Dendritic cell treated with granulocyte-macrophage colony-stimulating factor and Interleukin-4, amounts not matched to agents 40 ng/mL and 50 ng/mL, for 4 days (primary cell): ENCODE results near the gene ITPRIPL2.

Experiments used
- H3K27ac Mint-ChIP-seq: one replicate; pipeline ENCODE4 v1.8.0; 2022; ENCODE audit warnings: mild to moderate bottlenecking, mixed read lengths
- H3K27me3 Mint-ChIP-seq: one replicate; pipeline ENCODE4 v1.8.0; 2022; ENCODE audit warnings: mild to moderate bottlenecking, mixed read lengths
- H3K36me3 Mint-ChIP-seq: one replicate; pipeline ENCODE4 v1.8.0; 2022; ENCODE audit warnings: low read depth, mixed read lengths
- H3K4me1 Mint-ChIP-seq: one replicate; pipeline ENCODE4 v1.8.0; 2022; ENCODE audit warnings: low read depth, mixed read lengths
- H3K4me3 Mint-ChIP-seq: one replicate; pipeline ENCODE4 v1.8.0; 2022; ENCODE audit warnings: mild to moderate bottlenecking, moderate library complexity, mixed read lengths
- H3K9me3 Mint-ChIP-seq: one replicate; pipeline ENCODE4 v1.8.0; 2022; ENCODE audit warnings: mixed read lengths
- intact Hi-C: fragments of 100-400 bp; cut with micrococcal nuclease; formaldehyde crosslinking; loops from one replicate; pipeline ENCODE4 v1.15.0; 2022

The ITPRIPL2 gene

GRCh38 chr16:19105131-19105530 is 8.6 kb upstream of the ITPRIPL2 start:
- Mint-ChIP-seq H3K4me1 (peaks cover 44% of the 10 kb centered on the region), H3K9me3 (no peaks in the 10 kb centered on the region), H3K27me3 (no peaks in the 10 kb centered on the region), H3K4me3 (no peak overlapping the region), H3K36me3 (no peaks in the 10 kb centered on the region), H3K27ac (no peak overlapping the region)
- intact Hi-C loops: no loop called here

DNA sequence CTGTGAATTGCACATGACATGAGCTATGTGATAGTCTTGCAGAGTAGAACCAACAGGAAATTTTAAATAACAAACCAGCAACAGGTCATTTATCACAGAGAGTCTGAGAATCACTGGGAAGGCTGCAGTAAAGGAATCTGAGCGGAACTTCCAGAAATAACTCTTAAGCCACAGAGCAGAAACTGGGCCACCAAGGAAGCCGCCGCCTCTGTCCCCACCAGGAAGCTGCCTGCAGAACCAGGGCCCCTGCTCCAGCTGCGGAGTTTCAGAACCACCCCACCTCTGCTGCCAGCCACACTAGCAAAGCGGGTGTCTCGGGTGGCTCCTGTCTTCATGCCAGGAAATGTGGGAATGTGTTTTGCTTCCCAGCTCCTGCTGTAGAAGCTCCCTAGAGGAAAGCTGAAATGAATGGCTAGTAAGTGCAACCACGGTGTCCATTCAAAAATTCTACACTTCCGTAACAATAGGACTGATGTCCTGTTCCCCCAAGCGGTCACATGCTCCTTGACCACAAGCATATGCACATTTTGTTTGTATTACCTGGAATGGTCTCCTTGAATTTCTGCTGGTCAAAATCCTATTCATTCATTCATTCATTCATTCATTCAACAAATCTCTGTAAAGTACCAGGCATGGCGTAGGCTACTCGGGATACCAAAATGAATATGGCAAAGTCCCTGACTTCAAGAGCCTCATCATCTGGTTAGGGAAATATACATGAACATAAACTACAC is 7.7 kb upstream of the ITPRIPL2 start:
- Mint-ChIP-seq H3K9me3 (no peaks in the 10 kb centered on the region), H3K4me1 (peaks cover 44% of the 10 kb centered on the region), H3K27me3 (no peaks in the 10 kb centered on the region), H3K36me3 (no peaks in the 10 kb centered on the region), H3K27ac (no peak overlapping the region), H3K4me3 (no peak overlapping the region)
- intact Hi-C loops: no loop called here

DNA sequence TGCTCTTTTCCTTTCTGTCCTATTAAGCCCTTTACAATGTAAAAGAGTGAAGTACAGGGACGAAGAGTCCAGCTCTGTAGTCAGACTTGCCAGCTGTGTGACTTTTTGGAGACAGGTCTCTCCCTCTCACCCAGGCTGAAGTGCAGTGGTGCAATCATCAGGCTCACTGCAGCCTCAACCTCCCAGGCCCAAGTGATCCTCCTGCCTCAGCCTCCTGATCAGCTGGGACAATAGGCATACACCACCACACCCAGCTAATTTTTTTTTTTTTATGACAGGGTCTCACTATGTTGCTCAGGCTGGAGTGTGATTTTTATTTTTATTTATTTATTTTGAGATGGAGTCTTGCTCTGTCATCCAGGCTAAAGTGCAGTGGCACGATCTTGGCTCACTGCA is 7.1 kb upstream of the ITPRIPL2 start:
- intact Hi-C loops: no loop called here
- H3K4me3 Mint-ChIP-seq: no peak overlapping the region
- H3K9me3 Mint-ChIP-seq: no peaks in the 10 kb centered on the region
- no peak overlapping the region for H3K27ac Mint-ChIP-seq
- H3K36me3 Mint-ChIP-seq: no peaks in the 10 kb centered on the region
- H3K27me3 Mint-ChIP-seq: no peaks in the 10 kb centered on the region
- H3K4me1 Mint-ChIP-seq: peaks cover 44% of the 10 kb centered on the region

DNA sequence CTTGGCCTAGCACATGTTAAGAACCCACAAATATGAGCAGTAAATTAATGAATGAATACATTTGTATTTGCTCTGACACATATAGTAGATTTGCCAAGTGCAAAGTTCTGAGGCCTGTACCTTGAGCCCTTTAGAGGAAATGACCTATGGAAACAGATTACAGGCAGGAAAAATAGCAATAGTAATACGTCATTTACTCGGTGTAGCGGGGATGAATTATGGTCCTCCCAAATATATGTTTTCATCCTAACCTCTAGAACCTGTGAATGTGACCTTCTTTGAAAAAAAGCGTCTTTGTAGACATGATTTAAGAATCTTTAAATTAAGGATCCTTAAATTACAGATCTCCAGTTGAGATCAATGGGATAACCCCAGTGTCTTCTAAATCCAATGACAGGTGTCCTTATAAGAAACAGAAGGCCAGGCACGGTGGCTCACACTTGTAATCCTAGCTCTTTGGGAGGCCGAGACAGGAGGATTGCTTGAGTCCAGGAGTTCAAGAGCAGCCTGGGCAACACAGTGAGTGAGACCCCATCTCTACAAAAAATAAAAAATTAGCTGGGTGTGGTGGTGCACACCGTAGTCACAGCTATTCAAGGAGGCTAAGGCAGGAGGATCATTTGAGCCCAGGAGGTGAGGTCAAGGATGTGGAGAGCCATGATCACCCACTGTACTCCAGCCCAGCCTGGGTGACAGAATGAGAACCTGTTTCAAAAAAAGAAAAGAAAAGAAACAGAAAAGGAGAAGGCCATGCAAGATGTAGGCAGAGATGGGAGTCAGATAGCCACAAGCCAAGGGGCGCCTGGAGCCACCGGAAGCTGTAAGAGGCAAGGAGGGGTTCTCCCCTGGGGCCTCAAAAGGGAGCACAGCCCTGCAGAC is 5.1 kb upstream of the ITPRIPL2 start:
- Mint-ChIP-seq H3K9me3 (no peaks in the 10 kb centered on the region), H3K36me3 (peaks cover 4% of the 10 kb centered on the region), H3K27ac (no peak overlapping the region), H3K4me1 (peaks cover 62% of the 10 kb centered on the region), H3K27me3 (no peaks in the 10 kb centered on the region), H3K4me3 (no peak overlapping the region)
- intact Hi-C loops: no loop called here

- no peaks in the 10 kb centered on the region for H3K27me3 Mint-ChIP-seq
- H3K4me1 Mint-ChIP-seq: peaks cover 63% of the 10 kb centered on the region
- H3K9me3 Mint-ChIP-seq: no peaks in the 10 kb centered on the region
- no peak overlapping the region for H3K27ac Mint-ChIP-seq
- intact Hi-C loops: no loop called here
- peaks cover 11% of the 10 kb centered on the region for H3K36me3 Mint-ChIP-seq
- no peak overlapping the region for H3K4me3 Mint-ChIP-seq
Measured at GRCh38 chr16:19109288-19109664, 4.5 kb upstream of the ITPRIPL2 start.

- Mint-ChIP-seq H3K27me3 (no peaks in the 10 kb centered on the region), H3K27ac (no peak overlapping the region), H3K4me3 (no peak overlapping the region), H3K36me3 (peaks cover 25% of the 10 kb centered on the region), H3K4me1 (peaks cover 60% of the 10 kb centered on the region), H3K9me3 (no peaks in the 10 kb centered on the region)
- intact Hi-C loops: no loop called here
Measured at GRCh38 chr16:19110537-19111360, 3.0 kb upstream of the ITPRIPL2 start.

GRCh38 chr16:19112099-19112407 is 1.7 kb upstream of the ITPRIPL2 start:
- H3K27ac Mint-ChIP-seq: no peak overlapping the region
- H3K4me3 Mint-ChIP-seq: no peak overlapping the region
- H3K27me3 Mint-ChIP-seq: no peaks in the 10 kb centered on the region
- intact Hi-C loops: no loop called here
- H3K36me3 Mint-ChIP-seq: peaks cover 35% of the 10 kb centered on the region
- no peaks in the 10 kb centered on the region for H3K9me3 Mint-ChIP-seq
- peaks cover 54% of the 10 kb centered on the region for H3K4me1 Mint-ChIP-seq

DNA sequence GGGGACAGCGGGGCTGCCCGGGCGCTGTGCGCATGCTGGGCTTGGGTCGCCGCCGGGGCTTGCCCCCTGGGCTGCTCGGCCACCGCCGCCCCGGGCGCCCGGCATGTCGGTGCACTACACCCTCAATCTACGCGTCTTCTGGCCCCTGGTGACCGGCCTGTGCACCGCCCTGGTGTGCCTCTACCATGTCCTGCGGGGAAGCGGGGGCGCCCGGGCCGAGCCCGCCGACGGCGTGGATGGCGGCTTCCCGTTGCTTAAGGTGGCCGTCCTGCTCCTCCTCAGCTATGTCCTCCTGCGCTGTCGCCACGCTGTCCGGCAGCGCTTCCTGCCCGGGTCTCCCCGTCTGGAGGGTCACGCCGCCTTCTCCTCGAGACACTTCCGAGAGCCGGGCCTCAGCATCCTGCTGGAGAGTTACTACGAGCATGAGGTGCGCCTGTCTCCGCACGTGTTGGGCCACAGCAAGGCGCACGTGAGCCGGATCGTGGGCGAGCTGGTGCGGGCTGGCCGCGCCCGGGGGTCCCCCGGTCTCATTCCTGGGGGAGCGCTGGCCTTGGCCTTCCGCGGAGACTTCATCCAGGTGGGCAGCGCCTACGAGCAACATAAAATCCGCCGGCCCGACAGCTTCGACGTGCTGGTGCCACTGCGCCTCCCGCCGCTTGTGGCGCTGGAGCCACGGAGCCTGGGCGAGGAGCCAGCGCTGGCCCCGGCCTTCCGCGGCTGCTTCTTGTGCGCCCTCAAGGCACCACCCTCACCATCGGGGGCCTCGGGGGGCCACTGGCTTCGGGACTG is 789 bp downstream of the ITPRIPL2 start:
- H3K4me1 Mint-ChIP-seq: peaks cover 47% of the 10 kb centered on the region
- H3K4me3 Mint-ChIP-seq: peak overlapping the region; percentile 97
- intact Hi-C loops: loop anchor here (5.0 kb wide), 2 partner anchors 63 to 178 kb away; no protein-coding TSS in a partner anchor
- peak overlapping the region; percentile 93 for H3K27ac Mint-ChIP-seq
- no peaks in the 10 kb centered on the region for H3K9me3 Mint-ChIP-seq
- peaks cover 50% of the 10 kb centered on the region for H3K36me3 Mint-ChIP-seq
- H3K27me3 Mint-ChIP-seq: no peaks in the 10 kb centered on the region

DNA sequence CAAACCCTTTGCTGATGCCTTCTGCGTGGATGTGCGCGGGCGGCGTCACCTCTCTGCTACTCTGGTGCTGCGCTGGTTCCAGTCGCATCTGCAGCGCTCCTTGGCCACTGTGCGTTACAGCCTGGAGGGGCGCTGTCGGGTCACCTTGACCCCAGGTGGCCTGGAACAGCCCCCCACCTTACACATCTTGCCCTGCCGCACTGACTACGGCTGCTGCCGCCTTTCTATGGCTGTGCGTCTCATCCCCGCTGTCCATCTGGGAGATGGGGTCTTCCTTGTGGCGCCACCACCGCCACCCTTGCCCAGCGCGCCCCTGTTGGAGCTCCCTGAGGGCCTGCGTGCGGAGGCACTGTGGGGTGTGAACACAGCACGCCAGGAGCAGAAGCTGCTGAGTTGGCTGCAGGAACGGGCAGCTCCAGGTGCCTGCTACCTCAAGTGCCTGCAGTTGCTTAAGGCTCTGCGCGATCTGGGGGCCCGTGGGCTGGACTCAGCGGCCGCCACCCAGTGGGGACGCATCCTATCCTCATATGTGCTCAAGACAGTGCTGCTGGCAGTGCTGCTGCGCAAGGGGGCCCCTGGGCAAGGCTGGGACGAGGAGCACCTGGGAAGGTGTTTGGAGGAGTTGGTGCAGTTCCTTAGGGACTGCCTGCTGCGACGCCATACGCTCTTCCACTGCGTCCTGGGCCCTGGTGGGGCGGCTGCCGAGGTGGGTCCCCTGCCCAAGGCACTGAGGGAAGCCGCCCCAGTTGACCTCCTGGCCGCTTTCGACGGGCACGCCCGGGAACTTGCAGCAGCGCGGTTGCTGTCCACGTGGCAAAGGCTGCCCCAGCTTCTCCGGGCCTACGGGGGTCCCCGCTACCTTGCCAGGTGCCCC is 1.6 kb downstream of the ITPRIPL2 start:
- peak overlapping the region; percentile 93 for H3K27ac Mint-ChIP-seq
- no peaks in the 10 kb centered on the region for H3K27me3 Mint-ChIP-seq
- peaks cover 57% of the 10 kb centered on the region for H3K36me3 Mint-ChIP-seq
- H3K9me3 Mint-ChIP-seq: no peaks in the 10 kb centered on the region
- peaks cover 54% of the 10 kb centered on the region for H3K4me1 Mint-ChIP-seq
- peak overlapping the region; percentile 97 for H3K4me3 Mint-ChIP-seq
- intact Hi-C loops: loop anchor here (2.0 to 5.0 kb wide), 3 partner anchors 15 to 177 kb away; no protein-coding TSS in a partner anchor

GRCh38 chr16:19116711-19117449 is 3.1 kb downstream of the ITPRIPL2 start:
- Mint-ChIP-seq H3K36me3 (peaks cover 72% of the 10 kb centered on the region), H3K9me3 (no peaks in the 10 kb centered on the region), H3K4me1 (peaks cover 65% of the 10 kb centered on the region), H3K4me3 (peak overlapping the region; percentile 97), H3K27ac (peak overlapping the region; percentile 85), H3K27me3 (no peaks in the 10 kb centered on the region)
- intact Hi-C loops: loop anchor here (2.0 to 5.0 kb wide), 3 partner anchors 14 to 175 kb away; no protein-coding TSS in a partner anchor

GRCh38 chr16:19118938-19119431 is 5.2 kb downstream of the ITPRIPL2 start:
- no peaks in the 10 kb centered on the region for H3K9me3 Mint-ChIP-seq
- peaks cover 66% of the 10 kb centered on the region for H3K4me1 Mint-ChIP-seq
- no peaks in the 10 kb centered on the region for H3K27me3 Mint-ChIP-seq
- peaks cover 86% of the 10 kb centered on the region for H3K36me3 Mint-ChIP-seq
- peak overlapping the region; percentile 73 for H3K4me3 Mint-ChIP-seq
- intact Hi-C loops: loop anchor here (1.0 to 5.0 kb wide), 4 partner anchors 8 to 173 kb away; no protein-coding TSS in a partner anchor
- H3K27ac Mint-ChIP-seq: peak overlapping the region; percentile 85

- no peak overlapping the region for H3K4me3 Mint-ChIP-seq
- H3K27me3 Mint-ChIP-seq: no peaks in the 10 kb centered on the region
- H3K27ac Mint-ChIP-seq: peak overlapping the region; percentile 85
- no peaks in the 10 kb centered on the region for H3K9me3 Mint-ChIP-seq
- peaks cover 70% of the 10 kb centered on the region for H3K4me1 Mint-ChIP-seq
- peaks cover 86% of the 10 kb centered on the region for H3K36me3 Mint-ChIP-seq
- intact Hi-C loops: loop anchor here (1.0 to 5.0 kb wide), 4 partner anchors 8 to 173 kb away; no protein-coding TSS in a partner anchor
Measured at GRCh38 chr16:19119564-19119963, 5.8 kb downstream of the ITPRIPL2 start.
